Inflammatory macrophage (primary cell): Measurements from ENCODE around the gene PCDH18.
"Not testable (repeated sequence)": the region's sequence is repeated elsewhere in the genome, so short reads cannot be mapped to it uniquely, and the experiment has no call there.

Experiments used
- DNase-seq, 2 donors: peaks; one replicate each; pipeline ENCODE4 v3.0.0-alpha.2; 2020 to 2022
- total RNA-seq, 18 experiments: gene quantifications; one replicate each; lab custom pipeline; 2026; ENCODE audit warnings: mixed read lengths in 6 of 18, inconsistent platforms in 2 of 18; lab: John Stamatoyannopoulos, UW

Gene PCDH18, protein sequence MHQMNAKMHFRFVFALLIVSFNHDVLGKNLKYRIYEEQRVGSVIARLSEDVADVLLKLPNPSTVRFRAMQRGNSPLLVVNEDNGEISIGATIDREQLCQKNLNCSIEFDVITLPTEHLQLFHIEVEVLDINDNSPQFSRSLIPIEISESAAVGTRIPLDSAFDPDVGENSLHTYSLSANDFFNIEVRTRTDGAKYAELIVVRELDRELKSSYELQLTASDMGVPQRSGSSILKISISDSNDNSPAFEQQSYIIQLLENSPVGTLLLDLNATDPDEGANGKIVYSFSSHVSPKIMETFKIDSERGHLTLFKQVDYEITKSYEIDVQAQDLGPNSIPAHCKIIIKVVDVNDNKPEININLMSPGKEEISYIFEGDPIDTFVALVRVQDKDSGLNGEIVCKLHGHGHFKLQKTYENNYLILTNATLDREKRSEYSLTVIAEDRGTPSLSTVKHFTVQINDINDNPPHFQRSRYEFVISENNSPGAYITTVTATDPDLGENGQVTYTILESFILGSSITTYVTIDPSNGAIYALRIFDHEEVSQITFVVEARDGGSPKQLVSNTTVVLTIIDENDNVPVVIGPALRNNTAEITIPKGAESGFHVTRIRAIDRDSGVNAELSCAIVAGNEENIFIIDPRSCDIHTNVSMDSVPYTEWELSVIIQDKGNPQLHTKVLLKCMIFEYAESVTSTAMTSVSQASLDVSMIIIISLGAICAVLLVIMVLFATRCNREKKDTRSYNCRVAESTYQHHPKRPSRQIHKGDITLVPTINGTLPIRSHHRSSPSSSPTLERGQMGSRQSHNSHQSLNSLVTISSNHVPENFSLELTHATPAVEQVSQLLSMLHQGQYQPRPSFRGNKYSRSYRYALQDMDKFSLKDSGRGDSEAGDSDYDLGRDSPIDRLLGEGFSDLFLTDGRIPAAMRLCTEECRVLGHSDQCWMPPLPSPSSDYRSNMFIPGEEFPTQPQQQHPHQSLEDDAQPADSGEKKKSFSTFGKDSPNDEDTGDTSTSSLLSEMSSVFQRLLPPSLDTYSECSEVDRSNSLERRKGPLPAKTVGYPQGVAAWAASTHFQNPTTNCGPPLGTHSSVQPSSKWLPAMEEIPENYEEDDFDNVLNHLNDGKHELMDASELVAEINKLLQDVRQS
- 0 to 0.10 (median 0) reads per million in 18 experiments for total RNA-seq

DNA sequence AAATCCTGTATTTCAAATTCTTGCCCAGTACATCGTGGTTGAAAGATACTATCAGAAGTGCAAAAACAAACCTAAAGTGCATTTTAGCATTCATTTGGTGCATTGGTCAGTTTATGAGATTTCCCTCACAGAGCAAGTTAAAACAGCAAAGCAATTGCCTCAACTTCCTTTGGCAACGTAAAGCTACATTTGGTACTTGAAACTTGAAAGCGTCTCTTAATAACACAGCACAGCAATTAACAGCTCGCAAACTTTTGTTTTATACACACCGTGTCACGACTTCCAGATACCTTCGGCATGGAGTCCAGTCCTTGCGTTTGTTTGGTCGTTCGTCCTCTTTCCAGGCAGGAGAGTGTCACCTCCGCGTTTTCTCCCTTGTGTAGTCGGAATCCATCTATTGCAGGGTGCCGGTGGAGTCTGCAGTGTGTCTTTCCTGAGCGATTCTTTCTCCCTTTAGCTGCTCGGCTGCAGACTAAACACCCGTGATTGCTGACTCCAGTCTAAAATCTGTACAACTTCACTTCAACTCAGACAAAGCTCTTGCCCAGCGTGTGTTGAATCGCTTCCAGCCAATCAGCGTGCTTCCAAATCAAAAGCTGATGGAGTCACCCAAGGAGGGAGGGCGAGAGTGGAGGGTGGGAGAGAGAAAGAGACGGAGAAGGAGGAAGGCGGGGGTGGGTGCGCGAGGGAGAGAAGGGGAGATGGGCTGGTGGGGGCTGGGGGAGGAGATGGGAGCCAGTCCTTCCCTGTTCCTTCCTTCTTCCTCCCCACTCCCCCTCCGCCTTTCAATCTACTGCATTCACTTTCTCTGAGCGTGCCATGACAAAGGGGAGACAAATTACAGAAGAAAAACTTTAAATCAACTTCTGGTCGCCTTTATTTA is at the start of gene PCDH18:
Gene PCDH18, minus strand, starts transcription at position 509 of the 883 bp plus-strand sequence. Its CDS starts 406 bp downstream, at position 103.
- no peak for DNase-seq

DNA sequence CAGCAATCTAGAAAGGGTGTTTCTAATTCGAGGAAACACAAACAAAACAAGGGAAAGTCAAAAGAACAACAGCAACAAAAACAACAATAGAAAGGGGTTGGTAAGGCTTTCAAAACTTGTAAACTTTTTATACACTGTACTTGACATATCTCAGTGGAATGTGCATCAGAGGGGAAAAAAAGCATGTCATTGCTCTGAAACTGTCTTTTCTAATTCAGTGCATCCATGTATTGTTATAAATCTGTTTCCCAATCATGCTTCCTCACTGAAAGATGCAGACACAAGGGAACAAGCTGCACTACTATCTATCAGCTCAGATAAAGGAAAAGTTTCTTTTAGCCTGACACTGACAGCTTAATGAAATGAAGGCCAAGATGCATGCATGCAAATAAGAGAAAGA is 44.2 kb upstream of the PCDH18 start:
- no peak for DNase-seq

DNA sequence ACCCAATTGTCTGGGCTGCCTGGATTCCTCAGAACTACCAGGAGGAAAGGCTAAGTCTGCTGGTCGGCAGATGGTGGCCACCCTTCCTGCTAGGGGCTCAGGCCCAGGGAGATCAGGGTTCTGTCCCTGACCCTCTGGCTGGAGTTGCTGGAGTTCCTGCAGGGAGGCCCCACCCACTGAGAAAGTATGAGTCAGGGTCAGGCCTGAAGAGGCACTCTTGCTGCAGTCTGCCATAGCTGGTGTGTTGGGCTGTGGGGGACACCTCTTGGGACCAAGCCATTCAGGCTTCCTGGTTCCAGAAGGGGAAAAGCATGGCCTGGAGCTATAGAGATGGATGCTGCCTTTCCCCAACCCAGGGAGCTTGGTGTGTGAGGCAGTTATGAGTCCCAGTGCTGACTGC is 40.4 kb upstream of the PCDH18 start:
- DNase-seq = no peak

DNA sequence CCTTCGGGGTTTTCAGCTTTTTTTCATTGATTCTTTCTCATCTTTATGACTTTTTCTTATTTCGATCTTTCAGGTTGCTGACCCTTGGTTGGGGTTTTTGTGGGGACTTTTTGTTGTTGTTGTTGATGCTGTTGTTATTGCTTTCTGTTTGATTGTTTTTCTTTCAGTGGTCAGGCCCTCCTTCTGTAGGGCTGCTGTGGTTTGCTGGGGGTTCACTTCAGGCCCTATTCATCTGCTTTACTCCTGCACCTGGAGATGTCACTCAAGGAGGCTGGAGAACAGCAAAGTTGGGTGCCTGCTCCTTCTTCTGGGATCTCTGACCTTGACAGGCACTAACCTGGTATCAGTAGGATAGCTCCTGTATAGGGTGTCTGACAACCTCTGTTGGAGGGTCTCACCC is 39.9 kb upstream of the PCDH18 start:
- DNase-seq = no peak

DNA sequence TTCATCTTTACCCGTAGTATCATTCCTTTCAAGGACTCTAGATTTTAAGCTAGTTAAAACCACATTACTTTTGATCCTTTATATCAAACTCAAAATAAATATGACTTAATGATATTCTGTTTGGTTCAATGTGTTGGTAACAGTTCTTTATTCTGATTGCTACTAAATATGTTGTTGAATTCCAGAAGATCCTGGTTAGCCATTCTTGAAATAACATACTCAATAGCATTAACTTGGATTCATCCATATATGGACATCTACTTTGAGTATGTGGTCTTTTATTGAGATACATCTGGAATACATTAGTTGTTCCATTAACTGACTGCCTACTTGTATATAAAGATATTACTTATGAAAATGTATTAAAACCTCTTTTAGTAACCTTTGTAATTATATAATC is 27.5 kb upstream of the PCDH18 start:
- DNase-seq = no peak

DNA sequence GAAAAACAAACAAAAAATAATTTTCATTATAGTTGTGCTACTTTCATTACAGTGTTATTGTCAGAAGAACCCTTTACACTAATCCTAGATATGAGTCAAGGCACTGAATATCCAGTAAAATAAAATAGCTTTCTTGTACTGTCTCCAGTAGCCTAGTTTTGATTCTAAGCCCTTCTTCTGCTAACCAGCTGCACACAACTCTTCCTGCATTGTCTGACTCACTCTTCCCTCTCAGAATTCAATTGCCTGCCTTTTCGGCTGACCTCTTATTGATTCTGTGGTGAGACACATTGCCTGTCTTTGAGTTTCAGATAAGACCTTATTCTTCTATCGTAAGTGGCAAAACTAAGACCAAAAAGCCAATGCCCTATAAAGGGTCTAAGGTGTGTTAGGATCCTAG is 26.7 kb upstream of the PCDH18 start:
- no peak for DNase-seq

DNA sequence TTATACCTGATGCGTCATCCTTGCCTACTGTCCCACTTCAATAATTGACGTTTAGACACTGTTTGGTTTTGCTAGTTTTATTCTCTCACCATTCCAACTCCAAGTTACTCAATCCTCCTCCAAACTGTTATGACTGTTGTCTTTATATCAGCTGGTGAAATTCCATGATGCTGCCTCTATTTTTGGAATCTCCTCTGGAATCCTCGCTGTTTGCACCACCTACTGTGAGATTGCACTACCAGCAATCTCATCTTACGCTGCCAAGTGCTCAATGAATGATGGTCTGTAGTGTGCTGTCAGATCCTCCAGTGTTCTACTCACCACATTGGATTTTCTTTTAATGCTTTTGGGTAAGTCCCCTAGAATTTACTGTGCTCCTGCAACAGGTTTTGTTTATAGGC is 13.2 kb upstream of the PCDH18 start:
- DNase-seq = no peak

DNA sequence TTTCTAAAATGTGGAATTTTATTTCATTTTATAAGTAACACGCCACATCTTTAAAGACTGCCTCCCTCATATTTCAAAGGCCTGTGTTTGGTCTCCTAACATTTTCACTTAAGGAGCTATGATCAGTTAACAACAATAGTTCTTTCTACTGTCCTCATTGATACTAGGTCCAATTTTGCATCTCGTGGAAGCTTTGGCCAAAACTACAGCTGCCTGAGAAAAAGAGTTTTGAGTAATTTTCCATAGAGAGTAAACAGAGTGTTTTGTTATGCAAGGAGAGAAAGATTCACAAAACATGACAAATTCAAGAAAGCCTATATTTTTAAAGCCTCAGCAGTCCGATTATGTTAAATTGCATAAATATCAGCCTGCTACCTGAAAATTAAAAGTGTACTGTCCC is 11.4 kb upstream of the PCDH18 start:
- DNase-seq = no peak

DNA sequence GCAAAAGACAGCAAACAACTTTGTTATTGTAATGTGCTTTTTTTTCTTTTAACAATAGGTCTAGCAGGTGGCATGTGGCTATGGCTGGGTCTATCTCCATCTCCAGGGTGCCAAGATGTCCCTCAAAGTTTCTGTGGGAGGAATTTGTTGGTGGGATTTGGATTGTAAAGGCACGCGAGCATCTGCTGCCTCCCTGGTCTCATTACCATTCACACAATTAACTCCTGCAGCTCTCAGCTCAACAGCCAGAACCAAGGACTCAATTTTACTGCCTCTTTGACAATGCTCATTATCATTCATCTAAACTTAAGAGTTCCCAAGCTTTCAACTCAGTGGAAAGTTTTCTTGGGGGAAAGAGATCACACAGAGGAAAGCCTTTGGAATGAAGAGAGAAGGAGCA is 10.9 kb upstream of the PCDH18 start:
- no peak for DNase-seq

DNA sequence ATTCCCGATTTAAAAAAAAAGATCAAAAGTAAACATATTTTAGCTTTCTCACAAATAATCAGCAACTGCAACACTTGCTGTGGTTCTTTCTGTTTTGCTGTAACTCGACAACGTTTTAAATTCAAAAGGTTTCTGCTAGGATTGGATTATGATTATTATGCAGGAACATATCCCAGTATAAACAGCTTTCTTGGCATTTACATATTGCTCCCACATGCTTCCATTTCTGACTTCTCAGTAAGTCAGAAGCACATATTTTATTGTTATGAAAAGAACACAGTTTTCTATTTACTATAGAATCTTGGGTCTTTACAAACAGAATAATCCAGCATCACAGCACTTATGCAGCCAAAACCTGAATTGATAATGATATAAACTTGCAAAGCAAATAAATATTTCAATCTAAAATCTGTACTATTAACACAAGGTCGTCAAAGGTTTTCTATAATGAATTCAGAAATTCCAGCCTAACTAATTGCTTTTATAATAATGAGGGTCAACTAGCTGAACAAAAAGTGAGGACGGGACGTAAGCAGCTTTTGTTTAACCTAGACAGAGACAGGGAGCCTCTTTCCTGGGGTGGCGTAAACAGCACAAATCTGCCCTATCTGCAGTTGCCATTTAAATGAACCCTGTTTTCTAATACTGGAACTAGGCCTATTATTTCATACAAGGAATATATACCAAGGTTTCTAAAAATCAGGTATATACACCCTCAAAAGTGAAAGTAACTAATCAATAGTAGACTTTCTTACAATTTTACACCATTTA is 9.8 kb upstream of the PCDH18 start:
- DNase-seq = no peak

DNA sequence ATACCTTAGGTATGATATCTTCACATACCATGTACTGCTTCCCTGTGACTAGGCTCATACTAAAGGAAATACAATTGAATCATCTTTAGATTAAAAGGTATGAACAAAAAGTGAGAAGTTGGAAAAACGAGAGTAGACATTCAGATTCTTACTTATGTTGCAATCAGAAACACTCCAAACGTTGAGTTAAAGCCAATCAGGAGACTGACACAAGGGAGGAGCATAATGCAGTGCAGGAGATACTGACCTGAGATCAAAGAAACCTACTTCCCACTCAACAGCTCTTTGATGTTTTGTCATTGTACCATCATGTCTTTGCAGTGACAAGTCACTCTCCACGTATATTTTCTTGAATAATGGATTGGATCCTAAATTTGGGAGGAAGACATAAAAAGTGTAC is 8.9 kb upstream of the PCDH18 start:
- DNase-seq = no peak

DNA sequence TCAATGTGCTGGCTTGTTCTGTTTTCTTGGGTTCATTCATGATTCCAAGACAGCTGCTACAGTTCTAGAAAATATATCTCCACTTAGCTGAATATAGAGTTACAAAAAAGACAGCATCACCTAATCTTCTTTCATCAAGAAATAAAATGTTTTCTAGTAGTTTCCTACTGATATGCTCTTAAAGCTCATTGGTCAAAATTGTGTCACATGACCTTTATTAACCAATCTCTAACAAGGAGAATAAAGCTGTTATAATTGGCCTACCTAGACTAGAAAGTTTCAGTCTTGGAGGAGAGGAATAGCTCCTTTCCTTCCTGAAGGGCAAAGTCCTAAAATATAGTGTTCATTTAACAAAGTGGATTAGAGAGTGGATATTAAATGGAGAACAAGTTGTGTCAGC is 8.1 kb upstream of the PCDH18 start:
- no peak for DNase-seq

DNA sequence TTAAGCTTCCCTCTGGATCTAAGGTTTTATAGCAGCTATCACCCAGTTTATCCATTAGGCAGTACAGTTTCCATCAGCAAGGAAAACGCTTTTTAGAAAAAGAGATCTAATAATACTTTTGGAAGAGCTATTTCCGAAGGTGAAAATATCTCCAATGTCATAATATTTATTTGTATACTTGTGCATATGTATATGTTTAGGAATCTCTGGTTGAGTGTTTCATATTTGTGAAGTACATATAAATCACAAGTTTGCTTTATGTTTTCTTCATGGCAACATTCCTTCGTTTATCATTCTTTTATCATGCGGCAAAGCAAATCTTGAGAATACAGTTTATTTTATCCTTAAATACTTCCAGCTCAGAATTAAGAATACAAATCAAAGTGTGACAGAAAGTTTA is 6.2 kb upstream of the PCDH18 start:
- no peak for DNase-seq

DNA sequence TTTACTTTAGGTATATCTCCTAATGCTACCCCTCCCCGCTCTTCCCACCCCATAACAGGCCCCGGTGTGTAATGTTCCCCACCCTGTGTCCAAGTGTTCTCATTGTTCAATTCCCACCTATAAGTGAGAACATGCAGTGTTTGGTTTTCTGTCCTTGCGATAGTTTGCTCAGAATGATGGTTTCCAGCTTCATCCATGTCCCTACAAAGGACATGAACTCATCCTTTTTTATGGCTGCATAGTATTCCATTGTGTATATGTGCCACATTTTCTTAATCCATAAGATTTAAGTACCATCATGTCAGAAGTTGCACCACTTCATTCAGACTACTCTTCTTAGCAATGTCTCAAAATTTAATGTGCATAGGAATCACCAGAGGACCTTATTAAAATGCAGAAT is 5.5 kb upstream of the PCDH18 start:
- DNase-seq = not testable (repeated sequence)

DNA sequence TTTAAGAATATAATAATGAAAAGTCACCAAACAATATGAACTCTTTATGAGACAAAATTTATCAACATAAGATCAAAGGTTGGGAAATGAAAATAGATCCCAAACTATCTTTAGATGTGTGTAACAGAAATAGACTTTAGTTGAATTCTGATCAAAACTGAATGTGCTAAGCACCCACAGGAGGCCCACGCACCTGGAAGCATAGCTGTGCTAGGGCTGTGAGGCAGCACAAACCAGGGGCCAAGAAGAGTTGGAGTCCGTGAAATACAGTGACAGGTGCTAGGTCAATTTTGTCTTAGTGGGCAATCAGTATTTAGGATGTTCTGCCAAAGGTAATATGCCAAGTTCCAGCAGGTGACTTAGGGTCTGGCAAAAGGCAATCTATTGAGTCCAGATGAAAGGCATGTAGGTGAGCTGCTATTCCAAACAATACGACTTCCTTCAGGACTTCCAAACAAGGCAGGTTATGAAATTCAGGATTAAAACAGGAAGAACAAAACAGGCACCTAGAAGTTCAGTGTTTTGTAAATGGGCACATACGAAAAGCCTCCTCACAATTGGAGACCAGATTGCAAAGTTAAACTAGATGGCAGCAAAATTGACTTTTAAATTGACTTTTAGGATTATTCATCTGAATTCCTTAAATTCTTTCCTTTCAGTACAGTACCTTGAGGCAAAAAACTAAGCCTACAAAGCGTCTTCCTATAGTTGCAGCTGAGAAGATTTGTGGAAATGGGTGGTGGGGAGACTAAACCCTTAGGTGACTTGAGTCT is 4.7 kb upstream of the PCDH18 start:
- DNase-seq = no peak

DNA sequence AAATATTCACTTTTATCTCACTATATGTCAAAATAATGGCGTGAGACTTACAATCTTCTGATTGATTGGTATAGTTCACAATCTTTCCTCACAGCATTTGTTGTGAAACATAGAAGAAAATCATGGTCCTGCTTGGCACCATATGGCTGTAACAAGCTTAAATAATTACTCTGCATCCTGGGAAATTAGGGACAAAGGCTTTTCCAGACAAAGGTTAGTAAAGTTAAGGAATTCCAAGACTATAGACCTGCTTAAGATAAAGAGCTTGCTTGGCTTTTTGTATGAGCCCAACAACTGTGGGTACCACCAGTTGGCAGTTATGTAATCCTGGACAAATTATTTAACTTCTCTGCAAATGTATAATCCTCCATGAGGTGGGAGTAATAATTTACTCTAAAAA is 3.4 kb upstream of the PCDH18 start:
- no peak for DNase-seq

DNA sequence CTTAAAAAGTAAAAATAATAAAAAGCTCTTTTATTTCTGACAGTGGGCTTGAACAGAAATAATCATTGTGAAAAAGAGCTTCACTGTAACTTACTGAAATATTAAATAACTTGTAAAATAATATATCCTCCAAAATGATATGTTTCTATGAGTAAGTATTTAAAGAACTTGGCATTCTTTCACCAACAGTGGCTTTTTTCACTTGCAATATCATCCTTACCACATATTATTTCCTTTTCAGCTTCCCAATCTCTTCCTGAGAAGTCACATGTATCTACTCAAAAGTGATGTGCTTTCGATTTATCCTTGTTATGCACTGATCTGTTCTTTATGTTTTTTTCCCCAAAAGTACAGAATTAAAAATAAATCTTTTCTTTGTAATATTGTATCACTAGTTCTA is 2.2 kb upstream of the PCDH18 start:
- no peak for DNase-seq

DNA sequence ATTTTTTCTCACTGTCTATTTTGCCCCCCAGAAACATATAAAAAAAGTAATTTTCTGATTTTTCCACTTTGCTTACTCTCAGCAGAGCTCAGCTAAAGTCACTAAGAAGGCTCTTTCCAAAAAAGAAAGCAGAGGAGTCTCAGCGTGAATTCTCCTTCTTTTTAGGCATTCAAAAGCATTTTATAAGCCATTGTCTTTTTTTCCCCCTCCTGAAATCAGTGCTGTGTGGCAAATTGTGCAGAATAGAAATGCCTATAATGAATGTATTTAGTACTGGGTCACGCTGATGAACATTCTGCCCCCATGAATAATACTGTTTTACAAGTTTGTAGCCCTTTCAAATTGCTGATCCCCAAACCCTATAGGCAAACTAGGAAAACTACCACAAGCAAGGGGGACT is 1.6 kb upstream of the PCDH18 start:
- no peak for DNase-seq

DNA sequence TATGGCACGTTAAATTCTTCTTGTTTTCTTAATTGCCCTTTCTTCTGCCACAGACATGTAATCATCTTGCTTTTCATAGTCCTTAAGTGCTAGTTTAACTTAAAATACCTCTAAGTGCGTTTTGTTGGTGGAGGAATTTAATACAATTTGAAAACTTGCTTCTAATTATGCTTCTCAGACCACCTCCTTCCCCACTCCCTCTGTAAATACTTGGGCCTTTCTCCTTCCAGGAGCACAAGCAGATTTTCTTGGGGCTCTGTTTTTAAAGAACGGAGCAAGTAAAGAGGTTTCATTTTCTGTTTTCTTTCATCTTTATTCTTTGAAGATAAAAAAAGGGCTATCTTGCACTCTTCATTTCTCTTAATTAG is 559 bp upstream of the PCDH18 start:
- DNase-seq = no peak

DNA sequence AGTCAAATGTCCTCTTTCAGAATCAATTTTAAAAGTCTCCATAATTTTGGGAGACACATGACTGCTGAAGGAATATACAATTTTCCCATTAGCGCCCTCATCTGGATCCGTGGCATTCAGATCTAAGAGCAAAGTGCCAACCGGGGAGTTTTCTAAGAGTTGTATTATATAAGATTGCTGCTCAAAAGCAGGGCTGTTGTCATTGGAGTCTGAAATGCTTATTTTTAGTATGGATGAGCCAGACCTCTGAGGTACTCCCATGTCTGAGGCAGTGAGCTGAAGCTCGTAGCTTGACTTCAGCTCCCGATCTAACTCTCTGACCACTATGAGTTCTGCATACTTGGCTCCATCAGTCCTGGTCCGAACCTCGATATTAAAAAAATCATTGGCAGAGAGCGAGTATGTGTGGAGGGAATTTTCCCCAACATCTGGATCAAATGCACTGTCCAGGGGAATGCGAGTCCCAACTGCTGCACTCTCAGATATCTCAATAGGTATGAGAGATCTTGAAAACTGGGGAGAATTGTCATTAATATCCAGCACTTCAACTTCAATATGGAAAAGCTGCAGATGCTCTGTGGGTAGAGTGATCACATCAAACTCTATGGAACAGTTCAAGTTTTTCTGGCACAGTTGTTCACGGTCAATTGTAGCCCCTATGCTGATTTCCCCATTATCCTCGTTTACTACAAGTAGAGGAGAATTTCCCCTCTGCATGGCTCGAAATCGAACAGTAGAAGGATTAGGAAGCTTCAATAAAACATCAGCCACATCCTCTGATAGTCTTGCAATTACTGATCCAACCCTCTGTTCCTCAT is 917 bp downstream of the PCDH18 start:
- no peak for DNase-seq
